Psoas muscle (tissue), 8 donors: ENCODE data around the gene ZNF565. TPM values are rescaled to one million over a fixed set of nuclear protein-coding genes. Genes with fewer than 3 reads are reported as not detected.
A peak's percentile ranks its signal among the peaks of the same experiment; 100 is the strongest.

Experiments used
- ATAC-seq, 4 donors: fragments of 200-7000 bp; cut with Tn5 transposase; one replicate each; pipeline ENCODE4 v1.9.1; 2020; ENCODE audit warnings: moderate library complexity in 3 of 4, mild to moderate bottlenecking in 2 of 4
- DNase-seq, 2 donors: peaks; one replicate each; pipeline ENCODE4 v3.0.0-alpha.2; 2020
- H3K27ac ChIP-seq: fragments of 200-600 bp; one replicate; pipeline ENCODE4 v1.8.0; 2022
- H3K27me3 ChIP-seq, 3 donors: fragments of 200-600 bp in 1 of 3; one replicate each; pipeline versions ENCODE4 v1.6.1 to v1.8.0; 2013 to 2022; ENCODE audit warnings: low read length in 2 of 3, mild to moderate bottlenecking in 2 of 3, moderate library complexity in 1 of 3; ENCODE audit not compliant: insufficient read depth in 3 of 3
- H3K36me3 ChIP-seq, 2 donors: fragments of 200-600 bp in 1 of 2; one replicate each; pipeline versions ENCODE4 v1.6.1 to v1.8.0; 2013 to 2022; ENCODE audit warnings: low read depth in 1 of 2, mild to moderate bottlenecking in 1 of 2, moderate library complexity in 1 of 2; ENCODE audit not compliant: insufficient read depth in 1 of 2
- H3K4me1 ChIP-seq: fragments of 200-600 bp; one replicate; pipeline ENCODE4 v1.8.0; 2022
- H3K4me3 ChIP-seq: fragments of 200-600 bp; one replicate; pipeline ENCODE4 v1.8.0; 2022; ENCODE audit warnings: mild to moderate bottlenecking
- H3K9me3 ChIP-seq: fragments of 200-600 bp; one replicate; pipeline ENCODE4 v1.8.0; 2022
- WGBS, 3 donors: extraction: QIAGEN DNeasy Blood & Tissue Kit; methylation state at CpG; one replicate each; pipeline versions ENCODE4 v1.1.6 to v1.1.7; 2013; 5-methylcytosine and 5-hydroxymethylcytosine counted together
- intact Hi-C, 2 donors: fragments of 100-400 bp; cut with DNase I; formaldehyde crosslinking; loops; one replicate each; pipeline versions ENCODE4 v1.11.0 to v1.14.2; 2022
- polyA plus RNA-seq, 3 donors: library from polyadenylated mRNA; stranded (reverse); fragments of 200-250 nt; gene quantifications; one replicate each; pipeline ENCODE4 v1.2.3, GENCODE V29; 2013
- total RNA-seq, 4 donors: library from RNA; stranded (reverse); fragmentation: NEBNext Ultra II Directional in 2 of 4; extraction: Animal tissue kit (Norgen Biotek cat#: 25700) in 2 of 4; gene quantifications; one replicate each; pipeline versions ENCODE4 v1.2.1 to v1.2.4, GENCODE V29; 2021 to 2023
- TF ChIP-seq, protein P1 (sequence below): fragments of 200-600 bp; IDR thresholded peaks from one replicate; pipeline ENCODE4 v1.8.0; 2022; ENCODE audit warnings: antibody characterized with exemption
- donor health status: healthy with polysubstance abuse.
- donor health status: DM: no; HTN: no; CAD: no; lungs with moderate emphysema.
- donor health status: Bipolar disorder and iron deficiency.
- donor health status: healthy.
- donor health status: DM: yes; HTN: yes; CAD: no.
- donor health status: DM: no; HTN: no; CAD: no.
- donor health status: DM: no; HTN: no; CAD: no.
- donor health status: DM: yes; HTN: yes; CAD: no.

ZNF565 gene
- total and polyA plus RNA-seq, 7 donors, result 2.5 to 6.0 (median 3.6) TPM

DNA sequence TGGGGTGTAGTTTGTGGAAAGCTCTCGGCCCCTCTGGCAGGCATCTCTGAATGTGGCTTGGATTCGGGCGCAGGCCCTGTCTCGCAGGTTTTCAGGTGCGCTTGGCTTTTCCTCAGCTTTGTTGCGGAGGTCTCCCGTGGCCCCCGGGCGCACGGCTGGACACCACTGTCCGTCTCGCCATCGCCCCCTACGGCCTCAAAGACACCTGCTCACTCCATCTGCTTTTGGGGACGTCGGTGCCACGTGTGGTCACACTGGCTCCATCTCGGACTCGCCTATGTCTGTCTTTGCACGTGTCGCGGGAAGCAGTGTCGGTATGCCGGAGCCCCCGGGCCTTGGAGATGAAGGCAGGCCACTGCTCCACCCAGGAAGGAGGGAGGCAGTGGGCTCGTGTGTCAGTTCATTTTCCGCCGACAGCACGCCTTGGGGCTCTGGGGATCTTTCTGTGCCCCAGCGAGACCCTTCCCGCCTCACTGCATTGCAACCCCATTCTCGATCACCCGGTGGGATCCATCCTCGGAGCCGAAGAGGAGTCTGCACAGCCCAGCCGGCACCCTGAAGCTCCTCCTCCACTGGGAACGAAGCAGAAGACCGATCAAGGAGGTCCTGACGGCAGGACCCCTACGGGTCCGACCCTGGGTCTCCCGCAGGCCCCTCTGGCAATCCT, 42.5 kb upstream of the ZNF565 start:
- intact Hi-C loops, result no loop called here
- Histone ChIP-seq H3K4me1 (no peaks in the 10 kb centered on the region), H3K27me3 (peaks cover 0 to 7% (median 2%) of the 10 kb centered on the region in 3 donors), H3K4me3 (peak overlapping the region; percentile 59), H3K27ac (no peak overlapping the region), H3K9me3 (peaks cover 3% of the 10 kb centered on the region), H3K36me3 (no peaks in the 10 kb centered on the region)
- TF ChIP-seq, protein P1, sequence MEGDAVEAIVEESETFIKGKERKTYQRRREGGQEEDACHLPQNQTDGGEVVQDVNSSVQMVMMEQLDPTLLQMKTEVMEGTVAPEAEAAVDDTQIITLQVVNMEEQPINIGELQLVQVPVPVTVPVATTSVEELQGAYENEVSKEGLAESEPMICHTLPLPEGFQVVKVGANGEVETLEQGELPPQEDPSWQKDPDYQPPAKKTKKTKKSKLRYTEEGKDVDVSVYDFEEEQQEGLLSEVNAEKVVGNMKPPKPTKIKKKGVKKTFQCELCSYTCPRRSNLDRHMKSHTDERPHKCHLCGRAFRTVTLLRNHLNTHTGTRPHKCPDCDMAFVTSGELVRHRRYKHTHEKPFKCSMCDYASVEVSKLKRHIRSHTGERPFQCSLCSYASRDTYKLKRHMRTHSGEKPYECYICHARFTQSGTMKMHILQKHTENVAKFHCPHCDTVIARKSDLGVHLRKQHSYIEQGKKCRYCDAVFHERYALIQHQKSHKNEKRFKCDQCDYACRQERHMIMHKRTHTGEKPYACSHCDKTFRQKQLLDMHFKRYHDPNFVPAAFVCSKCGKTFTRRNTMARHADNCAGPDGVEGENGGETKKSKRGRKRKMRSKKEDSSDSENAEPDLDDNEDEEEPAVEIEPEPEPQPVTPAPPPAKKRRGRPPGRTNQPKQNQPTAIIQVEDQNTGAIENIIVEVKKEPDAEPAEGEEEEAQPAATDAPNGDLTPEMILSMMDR, result no peak
- ATAC-seq (no peak), DNase-seq (no peak)
- WGBS, 3 donors, result 53 to 61% (median 60%) methylated on average over 42 of the region's 42 CpGs

DNA sequence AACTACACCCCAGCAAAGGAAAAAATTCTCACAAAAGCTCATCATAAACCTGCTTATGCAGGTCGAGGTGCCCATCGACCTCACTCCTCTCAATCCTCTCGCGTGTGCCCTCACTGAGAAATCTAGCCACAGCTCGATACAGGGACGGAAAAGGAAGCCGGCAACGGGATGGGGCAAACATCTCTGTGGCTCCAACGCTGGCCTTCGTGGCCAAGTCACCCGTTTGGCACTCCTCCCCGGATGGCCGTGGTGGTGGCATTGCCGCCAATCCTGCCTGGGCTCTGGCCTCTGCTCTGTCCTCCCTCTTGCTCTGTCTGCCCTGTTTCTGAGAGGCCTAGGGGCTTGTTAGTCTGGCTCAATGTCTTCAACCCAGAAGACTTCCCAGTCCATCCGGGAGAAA, 41.6 kb upstream of the ZNF565 start:
- no peak overlapping the region for H3K27ac ChIP-seq
- TF ChIP-seq, protein P1, result no peak
- intact Hi-C loops, result no loop called here
- H3K9me3 ChIP-seq, result peaks cover 3% of the 10 kb centered on the region
- H3K4me3 ChIP-seq, result no peak overlapping the region
- H3K4me1 ChIP-seq, result no peaks in the 10 kb centered on the region
- H3K27me3 ChIP-seq, result peaks cover 0 to 7% (median 2%) of the 10 kb centered on the region in 3 donors
- no peaks in the 10 kb centered on the region for H3K36me3 ChIP-seq
- WGBS, 3 donors, result 94 to 97% (median 97%) methylated on average over 15 of the region's 15 CpGs
- ATAC-seq (no peak), DNase-seq (no peak)

DNA sequence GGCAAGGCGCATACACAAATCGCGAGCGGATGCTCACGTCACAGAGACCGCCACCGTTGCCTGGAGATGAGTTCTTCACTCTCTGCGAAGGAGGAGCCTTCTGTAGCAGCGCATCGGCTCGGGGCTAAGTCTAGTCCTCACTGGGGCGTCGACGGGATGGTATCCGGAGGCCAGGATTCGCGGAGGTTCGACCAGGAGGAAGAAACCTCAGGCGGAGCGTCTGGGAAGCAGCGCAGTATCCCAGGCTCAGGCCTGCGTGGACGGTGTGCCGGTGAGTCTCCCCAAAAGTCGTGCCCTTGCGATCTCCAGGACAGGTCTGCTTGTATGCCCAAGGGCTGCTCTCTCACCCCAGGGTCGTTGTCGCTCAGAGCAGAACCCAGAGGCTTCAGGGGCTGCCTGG, 40.9 kb upstream of the ZNF565 start:
- Histone ChIP-seq H3K9me3 (peaks cover 3% of the 10 kb centered on the region), H3K27me3 (peaks cover 0 to 7% (median 2%) of the 10 kb centered on the region in 3 donors), H3K36me3 (no peaks in the 10 kb centered on the region), H3K4me3 (no peak overlapping the region), H3K4me1 (no peaks in the 10 kb centered on the region), H3K27ac (no peak overlapping the region)
- WGBS, 3 donors, result 94 to 98% (median 97%) methylated on average over 28 of the region's 28 CpGs
- ATAC-seq (no peak), DNase-seq (no peak)
- intact Hi-C loops, result no loop called here
- TF ChIP-seq, protein P1, result no peak

DNA sequence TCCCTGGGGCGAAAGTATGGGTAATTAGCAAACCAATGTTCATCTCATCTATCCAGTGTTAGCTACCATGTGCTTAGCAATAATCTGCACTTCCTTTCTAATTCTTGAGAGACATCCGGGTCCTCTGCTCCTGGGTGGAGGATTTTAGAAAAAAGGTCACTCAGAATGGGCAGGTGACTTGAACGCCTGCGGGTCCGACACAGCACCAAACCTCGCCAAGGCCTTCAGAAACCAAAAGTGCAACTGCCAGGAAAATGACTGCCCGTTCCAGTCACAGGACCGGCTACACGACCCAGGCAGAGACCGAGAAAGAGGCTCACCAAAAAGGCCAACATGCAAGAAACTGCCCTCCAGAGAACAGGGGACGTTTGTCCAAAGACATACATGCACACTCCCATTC, 40.4 kb upstream of the ZNF565 start:
- H3K36me3 ChIP-seq, result no peaks in the 10 kb centered on the region
- 83 to 96% (median 94%) methylated on average over 11 of the region's 11 CpGs for WGBS, 3 donors
- no peak overlapping the region for H3K4me3 ChIP-seq
- peaks cover 0 to 7% (median 2%) of the 10 kb centered on the region in 3 donors for H3K27me3 ChIP-seq
- intact Hi-C loops, result no loop called here
- DNase-seq (no peak), ATAC-seq (no peak)
- no peaks in the 10 kb centered on the region for H3K4me1 ChIP-seq
- peaks cover 3% of the 10 kb centered on the region for H3K9me3 ChIP-seq
- TF ChIP-seq, protein P1, result no peak
- no peak overlapping the region for H3K27ac ChIP-seq

GRCh38 chr19:36252047-36252446, 37.6 kb upstream of the ZNF565 start:
- intact Hi-C loops, result no loop called here
- TF ChIP-seq, protein P1, result no peak
- no peaks in the 10 kb centered on the region for H3K4me1 ChIP-seq
- 74 to 88% (median 87%) methylated on average over 1 of the region's 1 CpG for WGBS, 3 donors
- no peak overlapping the region for H3K27ac ChIP-seq
- peaks cover 0 to 11% (median 0%) of the 10 kb centered on the region in 3 donors for H3K27me3 ChIP-seq
- H3K9me3 ChIP-seq, result peaks cover 3% of the 10 kb centered on the region
- ATAC-seq (no peak), DNase-seq (no peak)
- no peaks in the 10 kb centered on the region for H3K36me3 ChIP-seq
- no peak overlapping the region for H3K4me3 ChIP-seq
